Measurements from ENCODE around the gene NOS1AP.
"Not testable (repeated sequence)": the region's sequence is repeated elsewhere in the genome, so short reads cannot be mapped to it uniquely, and the experiment has no call there.

NOS1AP gene
- 0 reads per million in 2 donors for total RNA-seq

DNA sequence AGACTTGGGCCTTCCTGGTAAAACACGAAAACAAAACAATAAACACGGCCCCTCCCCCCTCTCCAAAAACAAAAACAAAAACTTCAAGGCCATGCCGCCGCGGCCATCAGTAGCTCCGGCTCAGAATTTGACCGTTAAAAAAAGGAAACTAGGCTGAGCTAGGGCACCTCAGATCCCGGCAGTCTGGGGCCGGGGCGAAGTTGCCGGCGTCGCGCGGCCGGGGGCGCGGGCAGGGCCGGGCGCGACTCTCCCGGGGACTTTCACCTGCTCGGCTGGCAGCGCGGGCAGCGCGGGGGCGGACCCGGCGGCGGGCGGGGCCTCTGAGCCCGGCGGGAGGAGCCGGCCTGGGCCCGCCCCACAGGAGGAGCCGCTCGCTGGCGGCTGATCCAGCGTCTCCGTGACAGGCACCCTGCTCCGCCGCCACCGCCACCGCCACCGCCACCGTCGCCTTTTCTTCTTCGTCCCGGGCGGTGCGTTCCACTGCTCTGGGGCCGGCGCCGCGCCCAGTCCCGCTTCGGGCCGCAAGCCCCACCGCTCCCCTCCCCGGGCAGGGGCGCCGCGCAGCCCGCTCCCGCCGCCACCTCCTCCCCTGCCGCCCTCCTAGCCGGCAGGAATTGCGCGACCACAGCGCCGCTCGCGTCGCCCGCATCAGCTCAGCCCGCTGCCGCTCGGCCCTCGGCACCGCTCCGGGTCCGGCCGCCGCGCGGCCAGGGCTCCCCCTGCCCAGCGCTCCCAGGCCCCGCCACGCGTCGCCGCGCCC, at the start of gene NOS1AP:
Gene NOS1AP, plus strand, starts transcription at position 358 of the 760 bp plus-strand sequence. CDS start 487 bp downstream, outside the sequence.
- peak; percentile 59 for DNase-seq

DNA sequence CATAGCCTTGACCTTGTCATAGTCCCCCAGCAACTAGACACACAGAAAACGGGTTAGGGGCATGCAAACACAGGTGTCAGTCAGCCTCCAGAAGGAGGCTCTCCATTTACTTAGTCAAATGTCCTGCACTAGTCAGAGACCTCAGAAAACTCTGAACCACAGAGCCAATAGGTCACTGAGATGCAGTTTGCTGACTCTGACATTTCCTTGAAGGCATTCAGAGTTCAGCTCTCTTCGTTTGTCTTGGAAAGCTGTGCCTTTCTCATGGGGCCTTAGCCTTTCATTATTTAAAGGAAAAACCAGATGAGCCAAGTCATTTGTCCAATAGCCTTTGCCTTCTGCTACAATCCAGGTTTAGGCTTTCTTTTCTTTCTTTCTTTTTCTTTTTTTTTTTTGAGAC, 49.3 kb upstream of the NOS1AP start:
- no peak for DNase-seq

DNA sequence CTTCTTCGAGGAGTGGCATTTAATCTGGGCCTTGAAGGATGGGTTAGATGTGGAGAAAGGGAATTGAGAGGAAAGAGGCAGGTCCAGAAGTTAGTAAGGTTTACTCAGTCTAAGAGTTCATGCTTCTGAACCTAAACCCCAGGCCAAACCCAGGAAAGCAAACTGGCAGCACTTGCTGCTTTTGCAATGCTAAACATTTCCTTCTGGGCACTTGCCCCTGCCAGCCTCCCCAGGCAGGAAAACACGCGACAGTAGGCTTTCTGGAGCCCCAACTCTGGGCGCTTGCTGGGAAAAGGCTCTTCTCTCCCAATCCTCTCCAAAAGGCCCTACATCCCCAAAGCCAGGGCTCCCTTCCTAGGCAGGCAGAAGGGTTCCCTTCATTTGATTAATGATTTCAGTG, 48.4 kb upstream of the NOS1AP start:
- DNase-seq = no peak

DNA sequence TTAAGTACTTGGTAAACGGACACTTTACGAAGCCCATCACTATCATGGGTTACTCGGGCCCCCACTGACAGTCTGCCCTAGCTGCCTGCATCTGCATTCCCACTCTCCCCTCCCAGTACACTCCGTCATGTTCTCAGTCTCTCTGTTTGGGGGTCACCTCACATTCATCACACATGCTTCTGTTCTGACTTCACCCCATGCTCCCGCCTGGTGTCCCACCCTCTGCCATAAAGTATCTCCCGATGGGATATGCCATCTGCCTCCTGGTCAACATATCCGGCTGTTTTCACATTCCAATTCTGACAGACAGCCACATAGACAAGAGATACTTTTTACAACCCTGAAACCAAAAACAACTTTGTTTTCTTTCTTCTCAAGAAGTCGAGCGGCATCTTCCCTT, 46.9 kb upstream of the NOS1AP start:
- no peak for DNase-seq

DNA sequence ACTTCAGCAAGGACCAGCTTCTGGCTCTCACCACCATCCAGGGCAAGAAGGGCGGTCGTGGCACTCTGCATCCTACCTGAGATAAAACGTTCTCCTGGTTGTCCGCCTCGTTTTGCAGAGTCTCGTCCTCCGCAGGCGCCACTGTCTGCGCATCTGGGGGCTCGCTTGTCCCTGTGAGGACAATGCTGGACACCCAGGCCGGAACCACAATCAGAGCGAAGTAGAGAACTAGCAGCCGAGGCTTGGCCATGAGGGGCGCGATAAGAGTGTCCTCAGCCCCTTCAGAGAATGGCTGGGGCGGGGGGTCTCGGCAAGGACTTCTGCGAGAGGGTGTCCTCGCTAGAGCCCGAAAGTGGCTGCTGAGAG, 46.3 kb upstream of the NOS1AP start:
- no peak for DNase-seq

DNA sequence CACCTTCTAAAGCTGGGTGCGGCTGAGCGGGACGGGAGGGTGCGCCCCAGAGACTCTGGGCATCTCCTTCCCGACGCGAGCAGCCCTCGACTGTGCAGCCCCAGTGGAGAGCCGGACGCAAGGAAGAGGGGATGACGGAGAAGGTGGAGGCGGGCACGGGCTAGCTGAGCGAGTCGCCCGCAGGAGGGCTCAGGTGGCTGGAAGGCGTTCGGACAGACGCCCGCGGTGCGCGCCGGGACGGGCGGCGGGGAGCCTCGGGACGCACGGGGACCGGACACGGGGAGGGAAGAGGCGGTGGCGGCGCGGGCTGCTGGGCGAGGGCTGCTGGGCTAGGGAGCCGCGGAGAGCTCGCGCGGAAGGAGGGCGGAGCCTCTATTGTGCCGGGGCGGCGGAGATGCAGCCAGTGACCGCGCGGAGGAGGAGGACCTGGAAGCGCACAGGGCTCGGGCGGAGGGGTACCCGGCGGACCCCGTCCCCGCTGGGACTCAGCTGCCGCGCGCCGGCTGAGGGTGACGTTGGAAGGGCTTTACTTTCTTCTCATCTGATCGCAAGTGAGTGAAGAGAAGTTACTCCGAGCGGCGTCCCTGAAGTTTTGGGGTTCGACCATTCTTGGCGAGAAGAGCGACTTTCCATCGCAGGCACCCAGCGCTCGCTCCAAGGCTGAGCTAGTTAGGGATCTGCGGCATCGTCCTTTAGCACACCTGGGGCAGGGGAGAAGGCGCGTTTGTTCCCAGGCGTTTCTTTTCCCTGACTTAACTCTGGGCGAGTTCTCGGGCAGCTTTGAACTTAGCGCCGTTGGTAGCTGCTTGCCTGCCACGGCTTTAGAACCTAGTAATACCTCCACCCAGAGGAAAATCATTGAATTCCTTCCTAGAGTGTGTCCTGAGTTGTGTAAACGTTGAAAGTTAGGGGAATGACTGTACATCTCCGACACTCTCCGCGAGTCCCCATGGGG, 45.7 kb upstream of the NOS1AP start, which contains the start of gene OLFML2B:
Gene OLFML2B, minus strand, starts transcription at position 323 of the 955 bp plus-strand sequence. CDS start 439 bp downstream, outside the sequence.
- DNase-seq = peak; percentile 20

DNA sequence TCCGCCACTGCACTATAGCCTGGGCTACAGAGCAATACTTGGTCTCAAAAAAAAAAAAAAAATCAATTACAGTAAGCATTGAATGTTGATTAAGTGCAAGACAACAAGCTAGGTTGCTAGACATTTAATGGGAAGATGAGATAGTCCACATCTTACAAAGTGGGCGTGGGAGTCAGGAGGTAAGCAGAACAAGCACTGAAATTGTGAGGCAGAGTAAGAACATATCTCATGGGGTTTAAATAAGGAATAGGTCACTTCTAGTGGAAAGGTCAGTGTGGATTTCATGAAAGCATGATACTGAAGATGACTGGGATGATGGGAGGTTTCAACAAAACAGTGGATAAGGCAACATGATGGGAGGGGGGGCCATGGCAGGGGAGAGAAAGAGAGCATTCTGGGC, 44.0 kb upstream of the NOS1AP start:
- no peak for DNase-seq

DNA sequence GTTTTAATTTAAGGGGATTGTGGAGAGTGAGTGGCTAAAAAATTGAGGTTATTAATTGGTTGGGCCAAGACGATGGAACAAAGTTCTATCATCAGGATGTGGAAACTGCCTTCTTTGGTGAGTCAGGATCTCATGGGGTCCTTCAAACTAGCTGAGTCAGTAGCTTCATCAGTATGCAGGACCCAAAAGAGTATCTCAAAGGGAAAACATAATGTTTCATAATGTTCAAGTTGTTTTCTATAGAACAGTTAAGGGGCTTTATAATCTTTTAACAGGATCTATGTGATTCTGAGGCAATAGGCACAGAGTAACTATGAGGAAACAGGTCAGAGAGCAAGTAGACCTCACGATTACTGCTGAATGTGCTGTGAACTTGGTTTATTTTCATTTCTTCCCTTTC, 42.6 kb upstream of the NOS1AP start:
- DNase-seq = no peak

DNA sequence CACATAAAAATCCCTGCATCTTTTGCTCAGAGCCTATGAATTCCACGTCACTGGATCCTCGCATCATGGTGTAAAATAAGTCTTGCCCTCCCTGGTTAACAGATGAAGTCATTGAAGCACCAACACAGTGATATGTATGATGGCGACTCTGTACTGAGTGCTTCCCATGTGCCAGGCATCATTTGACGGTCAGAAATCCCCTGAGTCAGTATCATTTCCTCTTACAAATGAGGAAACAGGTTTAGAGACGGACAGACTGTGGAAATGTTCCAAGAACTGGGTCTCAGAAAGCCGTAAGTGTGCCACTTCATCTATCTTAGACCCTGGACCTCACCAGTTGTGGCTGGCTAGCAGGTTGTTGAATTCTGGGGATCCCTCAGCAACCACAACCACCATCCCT, 40.8 kb upstream of the NOS1AP start:
- no peak for DNase-seq

DNA sequence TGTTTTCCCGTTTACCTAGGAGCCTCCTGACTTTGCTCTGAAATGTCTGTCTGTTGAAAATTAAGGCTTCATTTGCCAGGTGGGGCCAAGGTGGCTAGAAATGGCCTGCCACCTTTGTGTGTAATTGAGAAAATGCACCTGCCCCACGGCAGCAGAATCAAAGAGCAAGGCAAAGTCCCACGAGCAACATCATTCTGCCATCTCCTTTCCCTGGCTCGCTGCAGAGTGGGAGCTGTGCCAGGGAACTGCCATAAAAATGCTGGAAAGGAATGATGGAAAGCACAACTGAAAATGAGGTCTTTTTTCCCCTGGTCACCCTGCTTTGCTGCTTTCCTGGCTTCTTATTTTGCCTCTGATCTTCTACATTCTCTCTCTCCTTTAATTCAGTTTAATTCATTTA, 40.3 kb upstream of the NOS1AP start:
- no peak for DNase-seq

DNA sequence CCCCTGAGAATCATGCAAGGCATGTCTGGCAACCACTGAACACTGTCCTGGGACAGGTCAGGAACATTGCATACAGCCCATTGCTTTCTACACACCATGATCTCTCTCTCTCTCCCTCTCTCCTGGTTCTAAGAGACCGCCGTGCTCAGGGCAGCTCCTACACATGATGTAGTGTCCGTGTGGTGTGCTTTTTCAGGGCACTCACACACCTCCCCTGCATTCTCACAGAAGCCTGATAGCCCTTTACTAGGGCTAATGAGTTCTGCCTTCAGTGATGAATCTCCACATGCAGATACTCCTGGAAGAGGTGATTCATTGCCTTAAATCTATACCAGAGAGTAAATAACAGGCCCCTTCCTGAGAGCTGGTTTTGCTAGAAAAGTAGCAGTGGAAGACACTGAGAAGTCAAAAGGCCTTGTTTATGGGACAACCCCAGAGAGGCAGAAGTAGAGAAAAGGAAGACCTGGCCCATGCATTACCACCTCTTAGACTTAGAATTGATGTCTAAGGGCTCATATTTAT, 38.7 kb upstream of the NOS1AP start:
- DNase-seq = no peak

DNA sequence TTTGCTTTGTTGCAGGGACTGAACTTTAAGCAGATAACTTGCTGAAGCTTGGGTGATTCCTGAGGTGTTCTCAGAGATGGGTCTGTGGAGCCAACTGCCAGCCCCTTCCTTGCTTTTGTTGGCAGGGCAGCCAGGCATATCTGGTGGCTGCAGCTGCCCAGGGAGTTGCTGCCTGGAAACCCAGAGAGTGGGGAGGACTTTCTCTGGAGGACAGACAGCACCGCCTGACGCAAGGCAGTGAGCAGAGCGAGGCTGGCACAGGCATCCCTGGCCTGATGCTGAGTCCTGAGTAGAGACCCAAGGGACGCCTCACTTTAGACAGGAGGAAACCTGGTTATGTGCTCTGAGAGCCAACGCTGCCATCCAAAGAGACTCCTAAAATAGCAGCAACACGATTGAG, 36.1 kb upstream of the NOS1AP start:
- no peak for DNase-seq

DNA sequence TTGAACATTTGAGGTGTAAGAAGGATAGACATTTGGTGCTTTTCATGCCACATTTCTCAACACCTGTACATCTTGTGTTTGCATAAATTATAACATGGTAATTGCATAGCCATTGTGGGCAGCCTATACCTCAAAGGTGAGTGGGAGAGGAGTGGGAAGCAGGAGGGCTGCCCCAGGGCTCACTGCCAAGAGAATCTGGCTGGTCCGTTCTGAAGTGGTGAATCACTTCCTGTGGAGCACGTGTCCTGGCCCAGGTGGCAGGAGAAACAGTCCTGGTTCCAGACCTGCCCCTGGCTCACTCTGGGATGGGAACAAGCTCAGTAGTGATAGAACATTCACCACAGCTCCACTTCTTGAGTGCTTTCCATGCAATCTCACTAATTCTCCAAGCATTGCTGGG, 34.2 kb upstream of the NOS1AP start:
- no peak for DNase-seq

DNA sequence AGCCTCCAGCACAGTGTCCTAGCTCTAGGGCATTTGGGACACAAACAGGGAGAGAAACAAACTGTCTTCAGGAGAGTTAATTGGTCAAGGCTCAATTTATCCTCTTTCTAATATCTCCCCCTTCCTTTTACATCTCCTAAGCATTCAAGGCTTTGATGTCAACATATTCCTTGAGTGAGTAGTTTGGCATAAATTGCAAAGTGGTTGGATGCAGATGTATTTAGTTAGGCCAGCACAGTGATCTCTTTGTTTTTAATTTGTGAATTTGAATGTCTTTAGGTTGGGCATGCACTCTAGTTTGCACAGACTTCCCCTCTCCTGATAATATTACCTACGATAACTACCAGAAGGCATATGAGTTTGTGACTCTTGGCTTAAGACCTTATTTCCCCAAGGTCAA, 33.3 kb upstream of the NOS1AP start:
- DNase-seq = no peak

DNA sequence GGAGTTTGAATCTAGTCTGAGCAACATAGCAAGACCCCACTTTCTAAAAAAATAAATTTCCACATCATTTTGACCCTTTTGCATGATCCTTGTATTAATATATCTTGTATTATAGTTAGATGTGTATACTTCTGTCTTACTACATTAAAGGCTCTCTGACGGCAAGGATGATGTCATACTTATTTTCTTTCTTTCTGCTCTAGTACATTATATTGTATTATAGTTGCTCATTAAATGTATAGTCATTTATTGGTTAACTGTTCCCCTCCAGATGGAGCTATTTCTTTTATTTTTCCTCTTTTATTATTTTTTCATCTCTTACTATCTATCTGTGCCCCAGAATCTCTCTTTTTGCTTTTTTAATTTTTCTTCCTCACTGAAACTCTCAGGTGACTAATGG, 30.9 kb upstream of the NOS1AP start:
- DNase-seq = no peak

DNA sequence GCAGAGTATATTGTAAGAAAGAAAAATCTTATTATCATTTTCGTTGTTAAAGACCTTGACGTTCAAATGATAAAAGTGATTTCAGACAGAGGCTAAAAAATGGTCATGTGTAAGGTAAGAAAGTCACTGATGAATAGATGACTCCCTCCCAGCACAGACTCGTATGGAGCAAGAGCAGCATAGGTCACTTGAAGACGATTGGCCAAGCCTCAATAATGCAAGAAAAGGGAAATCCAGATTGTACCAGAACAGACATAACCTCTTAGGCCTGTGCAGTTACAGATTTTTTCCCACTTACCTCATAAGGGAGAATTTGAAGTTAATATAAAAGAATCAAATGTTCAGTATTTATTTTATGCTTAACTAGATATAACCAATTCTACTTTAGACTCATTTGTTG, 29.5 kb upstream of the NOS1AP start:
- no peak for DNase-seq

DNA sequence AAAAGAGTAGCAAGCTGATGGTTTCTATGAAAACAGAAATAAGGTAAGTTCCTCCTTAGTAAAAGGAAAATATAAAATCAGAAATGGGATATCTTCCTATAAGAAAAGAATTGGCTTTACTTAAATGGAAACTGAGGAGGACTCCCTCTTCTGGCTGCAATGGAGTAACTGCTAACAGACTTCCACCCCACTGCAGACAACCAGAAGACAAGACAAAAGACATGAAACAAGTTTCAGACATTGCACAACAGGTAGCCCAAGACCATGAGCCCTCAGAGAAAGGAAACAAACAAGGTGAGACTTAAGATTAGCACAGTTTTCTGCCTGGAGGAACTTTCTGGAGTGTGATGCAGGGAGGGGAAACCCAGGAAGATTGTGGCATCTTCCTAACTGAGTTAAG, 28.8 kb upstream of the NOS1AP start:
- DNase-seq = no peak

DNA sequence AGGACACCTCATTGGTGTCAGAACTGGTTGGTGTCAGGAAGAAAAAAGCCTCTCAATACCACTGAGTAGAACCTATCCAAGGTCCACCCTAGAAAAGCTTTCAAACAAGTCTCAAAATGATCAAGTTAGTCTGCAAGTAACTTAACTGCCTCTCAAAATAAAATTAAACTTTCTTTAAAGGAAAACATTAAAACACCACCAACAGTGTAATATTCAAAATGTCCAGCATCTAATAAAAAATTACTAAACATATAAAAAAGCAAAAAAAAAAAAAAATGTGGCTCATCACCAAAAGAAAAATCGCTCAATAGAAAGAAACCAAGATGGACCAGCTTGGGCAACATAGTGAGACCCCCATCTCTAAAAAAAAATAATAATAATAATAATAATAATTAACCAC, 27.1 kb upstream of the NOS1AP start:
- DNase-seq = no peak

DNA sequence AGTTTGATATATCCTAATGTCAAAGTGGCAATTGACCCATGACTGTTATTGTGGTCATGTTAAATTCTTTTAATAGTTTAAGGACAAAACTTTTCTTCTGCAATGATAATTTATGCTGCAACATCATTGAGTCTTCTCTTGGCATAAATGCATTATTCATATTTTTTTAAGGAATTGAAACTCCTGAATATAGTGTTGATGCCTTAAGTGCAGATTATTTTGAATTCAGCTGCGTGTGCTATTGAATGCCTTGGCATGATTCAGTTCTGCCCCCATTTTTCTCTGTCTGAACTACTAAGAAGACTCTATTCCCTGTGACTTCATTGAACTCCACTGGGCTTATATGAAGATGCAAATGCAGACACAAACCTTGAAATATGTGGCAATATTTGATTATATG, 22.6 kb upstream of the NOS1AP start:
- no peak for DNase-seq

DNA sequence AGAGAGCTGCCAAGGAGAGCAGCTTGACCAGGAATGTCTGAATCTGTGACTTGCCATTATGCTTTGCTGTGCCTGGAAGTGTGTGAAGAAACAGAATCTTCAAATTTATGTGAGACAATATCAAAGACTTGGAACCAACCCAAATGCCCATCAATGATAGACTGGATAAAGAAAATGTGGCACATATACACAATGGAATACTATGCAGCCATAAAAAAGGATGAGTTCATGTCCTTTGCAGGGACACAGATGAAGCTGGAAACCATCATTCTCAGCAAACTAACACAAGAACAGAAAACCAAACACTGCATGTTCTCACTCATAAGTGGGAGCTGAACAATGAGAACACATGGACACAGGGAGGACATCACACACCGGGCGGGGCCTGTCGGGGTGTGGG, 15.5 kb upstream of the NOS1AP start:
- DNase-seq = not testable (repeated sequence)

DNA sequence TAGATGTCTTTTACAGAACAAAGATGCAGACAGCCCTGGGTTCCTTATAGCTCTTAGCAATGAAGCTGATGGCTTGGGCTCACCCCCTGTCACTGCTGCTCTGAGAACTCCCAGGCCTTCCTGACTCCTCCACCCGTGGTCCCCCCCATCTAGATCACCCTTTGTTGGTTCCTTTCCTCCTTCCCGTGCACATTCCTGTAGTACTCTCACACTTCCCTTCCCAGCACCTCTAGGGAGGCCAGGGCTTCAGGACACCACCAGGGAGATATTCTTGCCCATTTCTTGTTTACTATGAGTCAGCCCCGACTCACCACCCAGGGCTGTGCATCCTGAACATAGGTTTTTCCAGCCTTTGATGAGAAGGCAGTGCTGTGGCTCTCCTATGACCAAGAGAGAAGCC, 14.4 kb upstream of the NOS1AP start:
- no peak for DNase-seq

DNA sequence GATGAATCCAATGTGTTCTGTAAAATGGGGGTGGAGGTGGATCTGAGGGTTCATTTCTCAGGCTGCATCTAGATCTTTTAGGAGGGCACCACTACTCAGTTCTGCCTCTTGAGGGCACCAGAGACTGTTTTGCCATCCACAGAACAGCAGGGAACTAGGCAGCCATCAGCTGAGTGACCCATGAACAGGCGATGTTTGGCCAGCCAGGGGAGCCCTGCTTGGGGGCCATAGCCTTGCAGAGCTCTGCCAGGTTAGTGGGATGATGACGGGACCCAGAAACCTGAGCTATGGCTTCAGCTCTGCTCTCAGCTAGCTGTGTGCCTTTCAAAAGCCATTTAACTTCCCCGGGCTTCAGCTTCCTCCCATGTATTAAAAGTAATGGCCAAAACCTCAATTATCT, 13.4 kb upstream of the NOS1AP start:
- DNase-seq = peak; percentile 10

DNA sequence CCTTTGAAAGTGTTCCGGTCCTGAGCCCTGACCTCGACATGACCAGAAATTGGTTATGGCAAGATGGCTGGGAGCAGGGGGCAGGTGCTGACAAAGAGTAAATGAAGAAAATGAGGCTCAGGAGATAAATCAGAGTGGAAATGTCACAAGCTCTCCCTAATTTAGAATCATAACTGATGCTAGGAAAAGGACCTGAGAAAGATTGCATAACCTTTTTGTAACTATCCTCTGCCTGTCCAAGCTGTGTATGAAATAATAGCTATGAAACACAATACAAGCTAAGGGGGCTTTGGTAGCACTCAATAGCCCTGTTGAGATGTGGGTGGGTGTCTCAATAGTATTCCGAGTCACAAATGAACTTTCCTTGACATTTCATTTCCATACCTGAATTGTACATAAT, 12.9 kb upstream of the NOS1AP start:
- DNase-seq = no peak

DNA sequence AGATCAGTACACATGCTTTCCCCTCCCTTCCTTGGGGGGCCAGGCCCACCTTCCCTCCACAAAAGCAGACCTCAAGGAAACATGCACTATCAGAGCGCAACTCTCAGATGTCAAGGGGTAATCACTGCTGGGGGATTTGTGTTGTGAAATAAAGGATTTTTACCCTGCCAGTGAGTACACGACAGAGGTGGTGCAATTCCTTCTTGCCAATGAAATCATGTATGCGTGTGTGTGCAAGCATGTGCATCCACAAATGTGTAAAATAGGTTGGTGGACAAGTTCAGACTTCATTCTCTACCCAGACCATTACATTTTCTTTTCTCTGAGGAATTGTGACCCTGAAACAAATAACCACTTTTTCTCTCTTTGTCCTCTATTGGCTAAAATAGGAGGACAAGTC, 9.8 kb upstream of the NOS1AP start:
- DNase-seq = no peak
